Measurements from ENCODE around the gene ACVR1.
"Not testable (repeated sequence)": the region's sequence is repeated elsewhere in the genome, so short reads cannot be mapped to it uniquely, and the experiment has no call there.

ACVR1 gene

DNA sequence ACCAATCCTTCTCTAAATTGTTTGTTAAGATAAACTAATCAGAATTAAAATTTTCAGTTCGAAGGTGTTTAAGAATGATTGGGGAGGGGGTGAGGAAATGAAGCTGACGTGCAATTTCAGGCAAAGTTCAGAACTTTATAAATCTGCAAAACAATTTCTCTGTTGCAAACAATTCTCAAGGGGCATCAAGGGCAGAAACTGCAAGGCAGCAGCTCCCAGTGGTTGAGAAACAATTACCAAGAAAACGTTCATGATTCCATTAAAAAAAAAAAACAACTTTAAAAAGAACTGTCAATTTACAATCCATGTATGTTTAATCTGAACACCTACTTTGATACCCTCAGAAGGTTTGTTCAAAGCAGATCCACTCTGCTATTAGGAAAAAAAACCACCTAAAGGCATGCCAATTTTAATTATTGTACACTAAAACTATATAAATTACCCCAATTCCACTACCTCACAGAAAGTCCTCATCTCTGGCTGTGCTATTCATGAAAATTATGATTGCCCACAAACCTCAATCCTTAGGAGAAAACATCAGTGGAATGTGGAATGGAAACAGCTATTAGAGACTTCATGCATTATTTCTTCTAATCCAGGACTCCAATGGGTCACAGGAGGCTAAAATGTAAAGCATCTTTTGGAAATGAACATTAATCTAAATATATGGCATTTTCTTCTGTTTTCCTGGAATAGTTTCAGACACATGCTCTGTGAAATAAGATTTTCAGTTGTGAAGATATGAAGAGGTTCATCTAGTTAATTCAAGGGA lies 127.6 kb downstream of the ACVR1 start:
- DNase-seq = no peak

GRCh38 chr2:157747695-157748370 lies 128.3 kb downstream of the ACVR1 start:
- DNase-seq = no peak

GRCh38 chr2:157747280-157747679 lies 128.8 kb downstream of the ACVR1 start:
- no peak for DNase-seq

GRCh38 chr2:157746234-157746950 lies 129.7 kb downstream of the ACVR1 start:
- DNase-seq = no peak

- DNase-seq = no peak
These were observed 131.5 kb downstream of the ACVR1 start for GRCh38 chr2:157744571-157745076.

DNA sequence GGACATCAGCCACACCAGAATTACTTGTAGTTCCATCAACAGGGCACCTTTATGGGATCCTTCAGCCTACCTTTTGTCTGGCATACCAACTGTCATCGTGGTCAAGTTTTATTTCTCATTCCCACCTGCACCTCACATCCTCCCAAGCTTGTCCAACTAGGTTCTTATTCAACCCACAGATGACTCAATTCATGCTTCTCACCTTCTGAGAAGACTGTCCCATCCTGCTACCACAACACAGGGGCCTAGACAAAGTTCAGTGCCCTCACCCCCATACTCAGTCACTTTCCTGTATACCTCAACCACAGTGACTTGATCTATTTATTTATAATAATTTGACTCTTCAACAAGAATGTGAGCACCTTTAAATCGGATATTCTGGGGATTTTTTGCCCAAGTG lies 133.1 kb downstream of the ACVR1 start:
- no peak for DNase-seq

GRCh38 chr2:157741819-157742484 lies 134.2 kb downstream of the ACVR1 start:
- DNase-seq = no peak

DNA sequence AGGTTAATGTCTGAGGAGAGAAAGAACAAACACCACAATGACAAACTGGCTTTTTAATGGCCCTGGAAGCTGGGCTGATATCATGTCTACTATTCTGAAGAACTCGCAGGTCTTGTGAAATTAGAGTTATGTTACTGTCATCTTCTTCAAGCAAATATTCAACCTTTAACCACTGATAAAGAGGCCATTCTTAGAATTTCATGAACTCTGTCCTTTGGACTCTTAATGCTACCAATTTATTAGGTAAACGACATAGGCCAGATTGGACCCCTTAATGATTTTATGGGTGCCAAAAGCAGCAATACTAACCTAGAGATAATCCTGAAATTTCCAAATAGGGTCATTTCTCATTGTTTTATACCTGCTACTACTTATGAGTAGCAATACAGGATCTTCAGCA lies 138.5 kb downstream of the ACVR1 start:
- DNase-seq = no peak

GRCh38 chr2:157735532-157735931 lies 140.6 kb downstream of the ACVR1 start:
- no peak for DNase-seq

- DNase-seq = no peak
These were observed 142.9 kb downstream of the ACVR1 start for GRCh38 chr2:157733263-157733662.

DNA sequence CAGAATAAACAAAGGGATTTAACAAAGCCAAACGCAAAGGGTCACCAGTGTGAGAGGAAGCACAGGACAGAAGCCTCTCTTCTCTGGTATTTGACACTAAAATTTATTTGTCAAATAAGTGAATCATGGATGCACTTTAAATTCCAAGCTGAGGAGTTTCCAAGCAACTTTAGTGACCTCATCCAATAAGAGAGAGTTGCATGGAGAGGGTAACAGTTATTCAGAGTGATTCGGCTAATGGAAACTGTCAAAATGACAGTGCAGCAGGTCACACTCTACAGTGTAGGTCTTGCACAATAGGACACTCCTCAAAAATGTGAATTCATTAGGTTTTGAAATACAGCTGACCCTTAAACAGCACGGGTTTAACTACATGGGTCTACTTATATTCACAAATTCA lies 143.5 kb downstream of the ACVR1 start:
- no peak for DNase-seq

GRCh38 chr2:157727693-157728092 lies 148.4 kb downstream of the ACVR1 start:
- no peak for DNase-seq

- no peak for DNase-seq
These were observed 149.2 kb downstream of the ACVR1 start for GRCh38 chr2:157726946-157727345.

DNA sequence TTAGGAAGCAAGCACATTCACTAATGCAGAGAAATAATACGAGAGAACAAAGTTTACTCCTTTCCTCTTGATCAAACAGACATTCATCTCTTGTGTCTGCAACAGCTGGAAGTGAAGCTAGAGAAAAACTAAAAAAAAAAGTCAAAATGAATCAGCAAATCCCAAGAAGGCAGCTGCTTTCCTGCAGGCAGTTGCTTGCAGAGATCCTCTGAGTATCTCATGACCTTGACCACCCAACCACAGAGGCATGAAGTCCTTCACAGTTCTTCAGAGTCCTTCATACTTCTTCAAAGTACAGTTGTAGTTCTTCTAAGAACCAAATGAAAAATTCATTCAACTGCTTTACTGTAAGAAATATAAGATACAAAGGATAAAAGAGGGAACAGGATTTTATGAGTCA lies 150.3 kb downstream of the ACVR1 start:
- DNase-seq = no peak

- no peak for DNase-seq
These were observed 153.4 kb downstream of the ACVR1 start for GRCh38 chr2:157722580-157723234.

- no peak for DNase-seq
These were observed 155.6 kb downstream of the ACVR1 start for GRCh38 chr2:157720504-157720903.

DNA sequence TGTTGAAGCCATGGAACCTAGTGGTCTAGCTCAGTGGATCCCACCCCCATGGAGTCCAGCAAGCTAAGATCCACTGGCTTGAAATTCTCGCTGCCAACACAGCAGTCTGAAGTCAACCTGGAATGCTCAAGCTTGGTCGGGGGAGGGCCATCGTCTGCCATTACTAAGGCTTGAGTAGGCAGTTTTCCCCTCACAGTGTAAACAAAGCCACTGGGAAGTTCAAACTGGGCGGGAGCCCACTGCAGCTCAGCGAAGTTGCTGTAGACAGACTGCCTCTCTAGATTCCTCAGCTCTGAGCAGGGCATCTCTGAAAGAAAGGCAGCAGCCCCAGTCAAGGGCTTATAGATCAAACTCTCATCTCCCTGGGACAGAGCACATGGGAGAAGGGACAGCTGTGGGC lies 171.5 kb downstream of the ACVR1 start:
- DNase-seq = not testable (repeated sequence)

GRCh38 chr2:157704148-157704547 lies 172.0 kb downstream of the ACVR1 start:
- DNase-seq = not testable (repeated sequence)

- no peak for DNase-seq
These were observed 176.3 kb downstream of the ACVR1 start for GRCh38 chr2:157699806-157700205.

GRCh38 chr2:157699009-157699408 lies 177.1 kb downstream of the ACVR1 start:
- DNase-seq = no peak

DNA sequence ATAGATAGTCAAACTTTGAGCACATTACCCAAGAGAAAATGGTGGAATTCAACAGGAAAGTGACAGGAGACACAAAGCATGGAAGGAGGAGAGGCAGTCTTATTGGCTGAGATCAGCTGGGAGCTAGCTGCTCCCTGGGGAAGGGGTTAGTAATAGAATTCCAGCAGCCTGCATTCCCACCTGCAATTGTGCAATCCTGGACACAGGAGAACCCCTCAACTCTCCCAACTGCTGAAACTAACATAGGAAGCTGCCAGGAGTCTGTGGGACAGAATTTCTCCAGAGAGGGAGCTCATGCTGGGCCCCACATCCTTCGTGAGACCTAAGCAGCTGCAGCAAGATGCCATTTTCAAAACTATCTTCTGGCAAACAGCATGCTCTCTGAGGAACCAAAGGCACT lies 177.7 kb downstream of the ACVR1 start:
- DNase-seq = no peak

DNA sequence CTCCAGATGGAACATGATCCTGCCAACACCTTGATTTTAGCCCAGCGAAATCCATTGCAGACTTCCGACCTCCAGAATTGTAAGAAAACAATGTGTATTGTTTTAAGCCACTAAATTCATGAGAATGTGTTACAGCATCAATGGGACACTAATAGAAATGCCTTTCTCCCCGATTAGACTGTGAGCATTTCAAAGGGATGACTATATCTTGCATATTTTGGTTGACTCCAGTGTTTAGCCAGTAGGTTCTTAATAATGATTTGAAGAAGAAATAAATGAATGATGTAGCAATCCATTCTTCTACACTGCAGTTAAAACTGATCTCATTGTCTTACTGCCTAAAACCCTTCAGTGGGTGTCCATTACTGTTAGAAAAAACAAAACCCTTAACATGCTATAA lies 180.1 kb downstream of the ACVR1 start:
- DNase-seq = no peak

DNA sequence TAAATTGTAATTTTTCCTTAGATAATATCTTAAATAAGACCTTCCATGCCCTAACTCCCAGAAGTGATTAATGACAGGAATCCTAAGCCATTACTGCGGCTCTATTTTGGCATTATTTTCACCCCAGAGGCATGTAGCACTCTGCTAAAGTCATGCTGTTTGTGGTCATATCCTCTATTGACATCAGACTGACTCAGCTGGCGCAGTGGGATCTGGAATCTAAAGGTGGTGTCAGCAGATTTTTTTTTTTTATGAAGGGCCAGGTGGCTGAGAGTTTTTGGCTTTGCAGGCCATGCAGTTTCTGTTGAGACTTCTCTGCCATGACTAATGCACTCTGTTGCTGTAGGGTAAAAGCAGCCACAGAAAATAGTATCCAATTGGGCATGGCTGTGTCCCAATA lies 183.4 kb downstream of the ACVR1 start:
- no peak for DNase-seq

Data from activated gamma-delta T cell treated with Interleukin-2 at 50 U/mL for 16 hours (primary cell).